ENCODE measurements around the gene AMN1.

DNA sequence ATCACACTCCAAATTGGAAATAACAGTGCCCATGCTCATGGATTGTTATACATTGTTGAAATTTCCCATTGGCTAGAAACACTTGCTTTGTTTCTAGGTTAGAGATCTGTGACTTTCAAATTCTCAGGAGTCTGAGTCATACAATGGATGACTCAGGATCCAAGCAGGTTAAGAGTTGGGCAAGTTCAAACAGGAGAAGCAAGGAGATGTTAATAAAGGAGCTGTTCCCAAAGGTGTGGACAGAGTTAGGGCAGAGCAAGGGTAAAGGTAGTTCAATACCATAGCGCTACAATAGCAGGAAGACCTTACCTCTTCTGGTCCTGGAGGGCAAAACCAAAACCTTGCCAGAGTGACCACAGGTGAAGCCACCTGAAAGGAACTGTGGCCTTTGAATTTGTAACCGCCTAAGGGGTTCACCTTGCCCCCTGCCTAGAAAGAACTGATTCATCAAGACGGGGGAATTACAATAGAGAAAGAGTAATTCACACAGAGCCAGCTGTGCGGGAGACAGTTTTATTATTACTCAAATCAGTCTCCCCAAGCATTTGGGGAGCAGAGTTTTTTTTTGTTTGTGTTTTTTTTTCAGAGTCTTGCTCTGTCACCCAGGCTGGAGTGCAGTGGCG, 4.2 kb upstream of the AMN1 start:
- TF ChIP-seq EZH2 (IDR thresholded peaks at IDR 0.05; ENCODE audit: low read length, missing control alignments) = no peak
- TF ChIP-seq, protein P1, sequence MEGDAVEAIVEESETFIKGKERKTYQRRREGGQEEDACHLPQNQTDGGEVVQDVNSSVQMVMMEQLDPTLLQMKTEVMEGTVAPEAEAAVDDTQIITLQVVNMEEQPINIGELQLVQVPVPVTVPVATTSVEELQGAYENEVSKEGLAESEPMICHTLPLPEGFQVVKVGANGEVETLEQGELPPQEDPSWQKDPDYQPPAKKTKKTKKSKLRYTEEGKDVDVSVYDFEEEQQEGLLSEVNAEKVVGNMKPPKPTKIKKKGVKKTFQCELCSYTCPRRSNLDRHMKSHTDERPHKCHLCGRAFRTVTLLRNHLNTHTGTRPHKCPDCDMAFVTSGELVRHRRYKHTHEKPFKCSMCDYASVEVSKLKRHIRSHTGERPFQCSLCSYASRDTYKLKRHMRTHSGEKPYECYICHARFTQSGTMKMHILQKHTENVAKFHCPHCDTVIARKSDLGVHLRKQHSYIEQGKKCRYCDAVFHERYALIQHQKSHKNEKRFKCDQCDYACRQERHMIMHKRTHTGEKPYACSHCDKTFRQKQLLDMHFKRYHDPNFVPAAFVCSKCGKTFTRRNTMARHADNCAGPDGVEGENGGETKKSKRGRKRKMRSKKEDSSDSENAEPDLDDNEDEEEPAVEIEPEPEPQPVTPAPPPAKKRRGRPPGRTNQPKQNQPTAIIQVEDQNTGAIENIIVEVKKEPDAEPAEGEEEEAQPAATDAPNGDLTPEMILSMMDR (conservative IDR thresholded peaks at IDR 0.05 in 1 of 2, IDR thresholded peaks at IDR 0.05 in 1 of 2; ENCODE audit: low read depth in 1 of 2, low read length in 2 of 2) = no peak
